NB4 (cell line): Measurements from ENCODE around the gene CCDC82.

Experiments used
- CTCF ChIP-seq: IDR thresholded peaks from one replicate; pipeline ENCODE4 v1.5.1; 2012; ENCODE audit warnings: low read depth, low read length
- POLR2A ChIP-seq: IDR thresholded peaks from 2 replicates; pipeline ENCODE4 v1.6.1; 2011; ENCODE audit warnings: mild to moderate bottlenecking; ENCODE audit not compliant: insufficient read length; ENCODE audit errors: extremely low read depth

- TF ChIP-seq POLR2A (no peak), CTCF (no peak)
Observed at GRCh38 chr11:96339706-96340554, 49.8 kb downstream of the CCDC82 start.
